ENCODE data around the gene CCL26.

GRCh38 chr7:75738975-75739795 lies 32.8 kb downstream of the CCL26 start:
- TF ChIP-seq POLR2A (IDR thresholded peaks at IDR 0.05; ENCODE audit: low read depth, low read length) (peak; percentile 41; the same call in 1 of the 2 replicates), POLR2AphosphoS5 (IDR thresholded peaks at IDR 0.05; ENCODE audit: low read depth, low read length) (no peak)
